Activated naive CD8-positive, alpha-beta T cell treated with anti-CD3 and anti-CD28 coated beads, Interleukin-2, amount 10 ng/mL, durations not matched to agents 7 days and 5 days (primary cell): ENCODE data around the gene SLC9A9. TPM values are rescaled to one million over a fixed set of nuclear protein-coding genes. Genes with fewer than 3 reads are reported as not detected.
"Not testable (repeated sequence)": the region's sequence is repeated elsewhere in the genome, so short reads cannot be mapped to it uniquely, and the experiment has no call there.

Source experiments
- ATAC-seq: fragments of 150-1000 bp; cut with Tn5 transposase; one replicate; pipeline ENCODE4 v1.10.0; 2021; ENCODE audit warnings: low read depth, moderate library complexity
- POLR2A ChIA-PET: fragments of 350-600 bp; sonication (Branson Sonifier 250); formaldehyde crosslinking; loops from one replicate; lab custom pipeline; 2021; ENCODE audit warnings: antibody characterized with exemption; lab: Charles Lee
- DNase-seq: peaks from one replicate; pipeline ENCODE4 v3.0.0; 2021
- H3K27ac Mint-ChIP-seq: one replicate; pipeline ENCODE4 v1.8.0; 2022; ENCODE audit warnings: mild to moderate bottlenecking, mixed read lengths
- H3K27me3 Mint-ChIP-seq: one replicate; pipeline ENCODE4 v1.8.0; 2022; ENCODE audit warnings: mild to moderate bottlenecking, moderate library complexity, mixed read lengths
- H3K36me3 Mint-ChIP-seq: one replicate; pipeline ENCODE4 v1.8.0; 2021; ENCODE audit warnings: mild to moderate bottlenecking, mixed read lengths
- H3K4me1 Mint-ChIP-seq: one replicate; pipeline ENCODE4 v1.8.0; 2021; ENCODE audit warnings: mixed read lengths
- H3K4me3 Mint-ChIP-seq: one replicate; pipeline ENCODE4 v1.8.0; 2022; ENCODE audit warnings: mild to moderate bottlenecking, moderate library complexity, mixed read lengths
- H3K9me3 Mint-ChIP-seq: one replicate; pipeline ENCODE4 v1.8.0; 2021; ENCODE audit warnings: mixed read lengths
- total RNA-seq, 2 experiments: library from RNA; stranded (reverse); gene quantifications; one replicate each; pipeline ENCODE4 v1.2.3, GENCODE V29; 2021

Gene SLC9A9
- total RNA-seq, 2 experiments from 2014 or later: 9.9 to 13.2 TPM

DNA sequence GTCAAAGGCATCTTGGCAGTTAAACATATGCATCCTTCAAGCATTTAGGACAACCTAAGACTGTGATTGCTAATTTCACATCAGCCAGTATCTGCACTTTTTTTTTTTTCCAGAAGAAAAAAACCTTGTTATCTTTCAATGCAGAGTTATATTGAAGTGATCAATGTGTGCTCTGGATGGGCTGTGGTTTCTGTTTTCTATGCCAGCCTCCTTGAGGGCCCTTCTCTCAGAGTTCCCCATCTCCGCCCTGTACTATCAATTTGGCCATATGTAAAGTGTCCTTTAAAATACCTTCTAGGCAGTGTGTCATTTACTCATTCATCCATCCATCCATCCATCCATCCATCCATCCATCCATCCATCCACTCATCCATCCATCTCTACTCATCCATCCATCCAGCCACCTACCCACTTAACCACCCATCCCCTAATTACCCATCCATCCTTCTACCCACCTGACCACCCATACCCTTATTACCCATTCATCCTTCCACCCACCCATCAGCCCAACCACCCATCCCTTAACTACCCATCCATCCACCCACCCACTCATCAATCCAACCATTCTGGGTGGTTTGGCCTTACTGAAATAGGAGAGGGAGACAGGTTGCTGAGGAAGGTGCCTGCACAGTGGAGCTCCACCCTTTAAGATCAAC, 406.6 kb downstream of the SLC9A9 start:
- DNase-seq (no peak), ATAC-seq (no peak)
- Mint-ChIP-seq H3K9me3 (no peaks in the 10 kb centered on the region), H3K4me3 (no peak overlapping the region), H3K36me3 (no peaks in the 10 kb centered on the region), H3K27ac (no peak overlapping the region), H3K27me3 (peaks cover 3% of the 10 kb centered on the region), H3K4me1 (peaks cover 17% of the 10 kb centered on the region)
- POLR2A ChIA-PET: no interaction called here

DNA sequence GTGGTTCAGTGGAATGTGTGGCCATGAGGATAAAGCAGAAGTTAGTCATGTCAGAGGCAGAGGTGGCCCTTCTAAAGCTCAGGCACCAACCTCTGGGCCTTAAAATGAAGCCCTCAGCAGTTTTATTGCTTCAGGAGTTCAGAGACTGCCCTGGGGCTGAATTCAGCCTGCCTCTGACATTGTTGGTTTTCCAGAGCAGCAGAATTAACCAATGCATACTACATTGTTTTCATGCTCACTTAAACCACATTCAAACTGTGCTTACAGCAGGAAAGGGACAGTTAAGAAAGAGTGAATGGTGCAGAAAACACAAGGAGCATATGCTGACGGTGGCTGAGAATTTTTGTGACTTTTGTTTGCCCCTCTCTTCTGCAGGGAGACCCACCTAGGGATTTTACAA, 408.5 kb downstream of the SLC9A9 start:
- H3K4me3 Mint-ChIP-seq: no peak overlapping the region
- no peak for DNase-seq
- no peak for ATAC-seq
- H3K27ac Mint-ChIP-seq: no peak overlapping the region
- H3K27me3 Mint-ChIP-seq: peaks cover 3% of the 10 kb centered on the region
- no peaks in the 10 kb centered on the region for H3K36me3 Mint-ChIP-seq
- H3K4me1 Mint-ChIP-seq: peaks cover 16% of the 10 kb centered on the region
- H3K9me3 Mint-ChIP-seq: no peaks in the 10 kb centered on the region
- POLR2A ChIA-PET: no interaction called here

DNA sequence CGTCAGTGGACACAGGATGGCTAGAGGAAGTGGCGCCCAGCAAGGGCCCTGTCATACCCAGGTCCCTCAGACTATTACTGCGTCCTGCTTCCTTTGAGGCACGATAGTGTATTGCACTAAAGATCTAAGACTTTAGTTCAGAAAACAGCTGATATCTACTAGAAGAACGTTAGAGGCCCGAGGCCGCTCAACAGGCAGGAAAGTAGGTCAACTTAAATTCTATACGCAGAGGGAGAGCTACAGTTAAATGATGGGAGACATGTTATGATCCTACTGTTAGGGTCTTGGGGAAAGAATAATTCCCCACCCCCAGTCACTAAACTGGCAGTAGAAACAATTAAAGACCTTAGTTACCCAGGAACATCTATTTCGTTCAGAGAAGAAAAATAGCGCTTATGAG, 410.9 kb downstream of the SLC9A9 start:
- H3K27ac Mint-ChIP-seq: no peak overlapping the region

DNA sequence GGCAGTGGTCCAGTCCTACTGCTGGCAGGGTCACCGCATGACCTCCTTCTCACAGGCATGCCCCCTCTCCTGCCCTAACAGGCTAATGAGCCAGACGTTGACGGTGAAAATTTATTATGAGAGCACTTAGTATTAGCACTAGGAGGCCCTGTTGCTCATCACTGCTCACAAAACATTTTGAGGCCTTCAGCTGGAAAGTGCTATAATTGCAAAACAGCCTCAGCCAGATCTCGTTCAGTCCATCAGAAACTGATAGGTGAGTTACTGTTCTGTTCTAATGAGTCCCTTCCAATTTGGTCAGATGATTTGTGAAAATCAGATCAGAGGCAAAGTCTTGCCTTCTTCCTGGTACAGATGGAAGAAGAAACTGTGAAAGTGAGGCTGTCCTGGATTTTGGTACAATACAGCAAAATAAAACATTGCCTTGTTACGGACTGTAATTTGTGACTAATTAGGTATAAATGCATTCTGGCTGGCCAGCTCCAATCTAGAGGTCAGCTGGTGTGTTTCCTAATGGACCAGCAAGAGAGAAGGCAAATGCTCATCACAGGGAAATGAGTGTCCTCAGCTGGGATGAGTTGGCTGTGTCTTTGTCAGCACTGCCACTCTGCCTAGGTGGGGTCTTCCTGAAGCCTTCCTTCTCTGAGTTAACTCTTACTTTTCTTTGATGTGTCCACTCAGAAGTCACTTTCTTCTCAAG, 411.9 kb downstream of the SLC9A9 start:
- H3K27me3 Mint-ChIP-seq: peaks cover 3% of the 10 kb centered on the region
- H3K36me3 Mint-ChIP-seq: no peaks in the 10 kb centered on the region
- no peaks in the 10 kb centered on the region for H3K4me1 Mint-ChIP-seq
- no peak overlapping the region for H3K27ac Mint-ChIP-seq
- H3K9me3 Mint-ChIP-seq: no peaks in the 10 kb centered on the region
- DNase-seq: no peak
- POLR2A ChIA-PET: no interaction called here
- H3K4me3 Mint-ChIP-seq: no peak overlapping the region
- no peak for ATAC-seq

More for the DNA sequence above, 410.9 kb downstream of the SLC9A9 start:
- POLR2A ChIA-PET: no interaction called here
- Mint-ChIP-seq H3K27me3 (peaks cover 3% of the 10 kb centered on the region), H3K9me3 (no peaks in the 10 kb centered on the region), H3K4me1 (no peaks in the 10 kb centered on the region), H3K36me3 (no peaks in the 10 kb centered on the region), H3K4me3 (no peak overlapping the region)
- ATAC-seq (no peak), DNase-seq (no peak)

GRCh38 chr3:143433787-143434378, 414.4 kb downstream of the SLC9A9 start:
- no peak overlapping the region for H3K27ac Mint-ChIP-seq
- no peaks in the 10 kb centered on the region for H3K36me3 Mint-ChIP-seq
- DNase-seq (no peak), ATAC-seq (no peak)
- H3K9me3 Mint-ChIP-seq: no peaks in the 10 kb centered on the region
- no peaks in the 10 kb centered on the region for H3K27me3 Mint-ChIP-seq
- POLR2A ChIA-PET: no interaction called here
- peaks cover 1% of the 10 kb centered on the region for H3K4me1 Mint-ChIP-seq
- H3K4me3 Mint-ChIP-seq: no peak overlapping the region

DNA sequence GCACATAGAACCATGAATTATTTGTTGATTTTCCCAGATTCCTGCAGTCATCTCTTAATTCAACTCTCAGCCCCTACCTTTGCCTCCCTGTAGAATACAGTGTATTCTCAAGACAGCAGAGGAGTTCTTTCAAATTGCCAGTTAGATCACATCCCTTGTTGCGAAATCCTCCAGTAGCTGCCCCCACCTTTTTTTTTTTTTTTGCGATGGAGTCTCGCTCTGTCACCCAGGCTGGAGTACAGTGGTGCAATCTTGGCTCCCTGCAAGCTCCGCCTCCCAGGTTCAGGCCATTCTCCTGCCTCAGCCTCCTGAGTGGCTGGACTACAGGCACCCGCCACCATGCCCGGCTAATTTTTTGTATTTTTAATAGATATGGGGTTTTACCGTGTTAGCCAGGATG, 417.0 kb downstream of the SLC9A9 start:
- DNase-seq, H3K9me3 Mint-ChIP-seq, H3K4me3 Mint-ChIP-seq, H3K4me1 Mint-ChIP-seq, POLR2A ChIA-PET, H3K27ac Mint-ChIP-seq, H3K27me3 Mint-ChIP-seq, H3K36me3 Mint-ChIP-seq, ATAC-seq: not testable (repeated sequence)

DNA sequence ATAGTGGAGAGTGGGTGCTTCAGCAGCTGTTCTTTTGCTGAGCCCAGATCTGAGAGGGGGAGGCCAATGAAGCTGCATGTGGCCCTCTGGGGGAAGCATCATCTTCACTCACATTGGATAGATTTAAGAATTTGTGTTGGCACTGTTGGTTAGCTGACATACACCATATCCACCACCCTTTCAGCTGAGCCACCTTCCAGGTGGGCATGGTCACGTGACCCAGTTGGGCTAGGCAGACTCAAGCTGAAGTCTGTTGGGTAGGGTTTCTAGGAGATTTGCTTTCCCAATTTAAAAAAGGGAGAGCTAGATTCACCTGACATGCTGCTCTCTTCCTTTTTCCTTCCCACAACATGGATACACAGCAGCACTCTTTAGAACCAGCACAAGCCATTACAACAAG, 417.7 kb downstream of the SLC9A9 start:
- POLR2A ChIA-PET: no interaction called here
- no peaks in the 10 kb centered on the region for H3K36me3 Mint-ChIP-seq
- DNase-seq: no peak
- ATAC-seq: no peak
- H3K27ac Mint-ChIP-seq: no peak overlapping the region
- H3K4me1 Mint-ChIP-seq: peaks cover 4% of the 10 kb centered on the region
- no peak overlapping the region for H3K4me3 Mint-ChIP-seq
- no peaks in the 10 kb centered on the region for H3K27me3 Mint-ChIP-seq
- H3K9me3 Mint-ChIP-seq: no peaks in the 10 kb centered on the region

- Mint-ChIP-seq H3K4me1 (peaks cover 4% of the 10 kb centered on the region), H3K4me3 (no peak overlapping the region), H3K27me3 (no peaks in the 10 kb centered on the region), H3K27ac (no peak overlapping the region), H3K36me3 (no peaks in the 10 kb centered on the region), H3K9me3 (no peaks in the 10 kb centered on the region)
- ATAC-seq: no peak
- POLR2A ChIA-PET: no interaction called here
- no peak for DNase-seq
Observed at GRCh38 chr3:143429628-143430514, 418.4 kb downstream of the SLC9A9 start.

- H3K27me3 Mint-ChIP-seq: no peaks in the 10 kb centered on the region
- POLR2A ChIA-PET: no interaction called here
- no peak overlapping the region for H3K4me3 Mint-ChIP-seq
- no peak for DNase-seq
- peaks cover 12% of the 10 kb centered on the region for H3K4me1 Mint-ChIP-seq
- no peak for ATAC-seq
- H3K36me3 Mint-ChIP-seq: no peaks in the 10 kb centered on the region
- H3K27ac Mint-ChIP-seq: no peak overlapping the region
- H3K9me3 Mint-ChIP-seq: no peaks in the 10 kb centered on the region
Observed at GRCh38 chr3:143428294-143428693, 420.0 kb downstream of the SLC9A9 start.

DNA sequence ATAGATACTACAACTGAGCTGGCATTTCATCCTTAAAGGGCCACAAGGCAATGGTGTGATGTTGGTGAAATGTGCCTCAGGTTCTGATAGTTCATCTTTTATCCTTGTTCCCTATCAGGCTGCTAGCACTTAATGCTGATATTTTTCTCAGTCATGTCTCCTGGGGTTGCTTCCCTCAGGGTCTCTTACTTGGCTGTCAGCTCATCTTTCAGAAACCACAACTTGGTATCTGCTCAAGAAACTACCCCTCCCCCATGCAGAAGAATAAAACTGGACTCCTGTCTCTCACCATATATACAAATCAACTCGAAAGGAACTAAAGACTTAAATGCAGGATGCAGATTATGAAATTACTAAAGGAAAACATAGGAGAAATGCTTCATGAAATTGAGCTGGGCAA, 420.6 kb downstream of the SLC9A9 start:
- H3K27ac Mint-ChIP-seq: no peak overlapping the region
- H3K4me3 Mint-ChIP-seq: no peak overlapping the region
- H3K9me3 Mint-ChIP-seq: no peaks in the 10 kb centered on the region
- H3K4me1 Mint-ChIP-seq: peaks cover 12% of the 10 kb centered on the region
- POLR2A ChIA-PET: no interaction called here
- no peaks in the 10 kb centered on the region for H3K27me3 Mint-ChIP-seq
- H3K36me3 Mint-ChIP-seq: peaks cover 1% of the 10 kb centered on the region
- ATAC-seq (no peak), DNase-seq (no peak)

GRCh38 chr3:143424874-143425273, 423.4 kb downstream of the SLC9A9 start:
- ATAC-seq: no peak
- DNase-seq: no peak
- peaks cover 11% of the 10 kb centered on the region for H3K4me1 Mint-ChIP-seq
- H3K4me3 Mint-ChIP-seq: no peak overlapping the region
- POLR2A ChIA-PET: no interaction called here
- no peaks in the 10 kb centered on the region for H3K27me3 Mint-ChIP-seq
- peaks cover 1% of the 10 kb centered on the region for H3K36me3 Mint-ChIP-seq
- H3K27ac Mint-ChIP-seq: no peak overlapping the region
- H3K9me3 Mint-ChIP-seq: no peaks in the 10 kb centered on the region

DNA sequence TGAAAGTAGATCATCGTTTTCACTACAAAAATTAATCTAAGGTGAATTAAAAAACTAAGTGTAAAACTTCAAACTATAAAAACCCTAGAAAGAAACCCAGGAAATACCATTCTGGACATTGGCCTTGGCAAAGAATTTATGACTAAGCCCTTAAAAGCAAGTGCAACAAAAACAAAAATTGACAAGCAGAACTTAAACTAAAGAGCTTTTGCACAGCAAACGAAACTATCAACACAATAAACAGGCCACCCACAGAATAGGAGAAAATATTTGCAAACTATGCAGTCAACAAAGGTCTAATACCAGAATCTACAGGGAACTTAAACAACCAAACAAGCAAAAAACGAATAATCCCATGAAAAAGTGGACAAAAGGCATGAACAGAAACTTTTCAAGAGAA, 426.7 kb downstream of the SLC9A9 start:
- POLR2A ChIA-PET: no interaction called here
- H3K27ac Mint-ChIP-seq: no peak overlapping the region
- H3K9me3 Mint-ChIP-seq: no peaks in the 10 kb centered on the region
- peaks cover 8% of the 10 kb centered on the region for H3K4me1 Mint-ChIP-seq
- H3K4me3 Mint-ChIP-seq: no peak overlapping the region
- no peak for ATAC-seq
- H3K36me3 Mint-ChIP-seq: peaks cover 3% of the 10 kb centered on the region
- no peak for DNase-seq
- no peaks in the 10 kb centered on the region for H3K27me3 Mint-ChIP-seq

GRCh38 chr3:143419611-143420010, 428.7 kb downstream of the SLC9A9 start:
- Mint-ChIP-seq H3K4me1 (peaks cover 17% of the 10 kb centered on the region), H3K4me3 (no peak overlapping the region), H3K27ac (no peak overlapping the region), H3K27me3 (no peaks in the 10 kb centered on the region), H3K9me3 (peaks cover 2% of the 10 kb centered on the region), H3K36me3 (peaks cover 4% of the 10 kb centered on the region)
- POLR2A ChIA-PET: no interaction called here
- DNase-seq: no peak
- ATAC-seq: no peak
